ENCODE results near the gene TMEM108.

TMEM108 gene

GRCh38 chr3:133289322-133289721 is 251.1 kb downstream of the TMEM108 start:
- DNase-seq: no peak

DNA sequence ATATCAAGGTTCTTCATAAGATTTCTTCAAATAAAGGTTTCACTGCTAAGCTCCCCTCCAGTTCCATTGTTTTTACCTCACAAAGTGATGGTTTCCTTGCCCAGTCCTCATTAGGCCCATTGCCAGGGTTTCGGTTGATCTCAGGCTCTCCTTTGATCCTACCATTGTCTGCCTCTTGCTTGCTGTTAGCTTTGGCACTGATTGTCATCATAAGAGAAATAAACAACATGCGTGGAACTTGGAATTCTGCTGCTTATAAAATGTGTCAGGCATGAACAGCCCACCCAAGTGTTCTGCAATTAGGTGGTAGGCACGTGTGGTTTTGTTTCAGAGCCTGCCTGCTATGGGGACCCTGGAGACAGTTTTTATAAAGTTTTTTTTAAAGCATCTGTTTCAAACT is 254.1 kb downstream of the TMEM108 start:
- DNase-seq: no peak

- DNase-seq: no peak
These were observed 255.4 kb downstream of the TMEM108 start for GRCh38 chr3:133293397-133294110.

GRCh38 chr3:133294253-133294652 is 256.1 kb downstream of the TMEM108 start:
- no peak for DNase-seq

DNA sequence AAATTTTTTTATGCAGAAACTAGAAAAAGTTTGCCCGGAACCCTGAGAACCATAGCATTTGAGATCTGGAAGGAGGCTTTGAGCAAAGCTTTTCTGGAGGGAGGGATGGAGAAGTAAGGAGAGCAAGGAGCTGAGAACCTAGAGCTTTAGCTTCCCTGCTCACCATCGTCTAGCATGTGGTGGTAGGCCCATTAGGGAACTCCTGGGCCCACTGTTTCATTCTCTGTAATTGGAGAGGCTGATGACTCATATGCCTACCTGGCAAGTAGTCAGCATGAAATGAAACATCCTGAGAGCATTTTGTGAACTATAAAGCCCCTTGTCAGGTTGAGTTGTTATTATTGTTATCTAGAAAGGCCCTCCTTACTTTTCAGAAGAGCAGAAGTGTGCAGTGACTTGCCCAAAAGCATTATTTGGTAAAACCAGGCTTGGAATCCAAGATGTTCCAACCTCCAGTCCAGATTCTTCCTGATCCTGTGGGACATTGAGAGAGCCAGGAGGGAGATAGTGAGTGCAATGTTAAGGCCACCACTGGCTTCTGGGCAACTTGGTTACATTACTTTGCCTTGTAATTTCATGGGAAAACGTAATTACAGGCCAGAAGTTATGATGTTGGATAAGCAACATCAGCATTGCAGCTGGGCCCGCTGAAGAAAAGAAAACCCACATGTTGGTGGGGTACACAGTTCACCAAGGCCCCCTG is 257.2 kb downstream of the TMEM108 start:
- DNase-seq: no peak

DNA sequence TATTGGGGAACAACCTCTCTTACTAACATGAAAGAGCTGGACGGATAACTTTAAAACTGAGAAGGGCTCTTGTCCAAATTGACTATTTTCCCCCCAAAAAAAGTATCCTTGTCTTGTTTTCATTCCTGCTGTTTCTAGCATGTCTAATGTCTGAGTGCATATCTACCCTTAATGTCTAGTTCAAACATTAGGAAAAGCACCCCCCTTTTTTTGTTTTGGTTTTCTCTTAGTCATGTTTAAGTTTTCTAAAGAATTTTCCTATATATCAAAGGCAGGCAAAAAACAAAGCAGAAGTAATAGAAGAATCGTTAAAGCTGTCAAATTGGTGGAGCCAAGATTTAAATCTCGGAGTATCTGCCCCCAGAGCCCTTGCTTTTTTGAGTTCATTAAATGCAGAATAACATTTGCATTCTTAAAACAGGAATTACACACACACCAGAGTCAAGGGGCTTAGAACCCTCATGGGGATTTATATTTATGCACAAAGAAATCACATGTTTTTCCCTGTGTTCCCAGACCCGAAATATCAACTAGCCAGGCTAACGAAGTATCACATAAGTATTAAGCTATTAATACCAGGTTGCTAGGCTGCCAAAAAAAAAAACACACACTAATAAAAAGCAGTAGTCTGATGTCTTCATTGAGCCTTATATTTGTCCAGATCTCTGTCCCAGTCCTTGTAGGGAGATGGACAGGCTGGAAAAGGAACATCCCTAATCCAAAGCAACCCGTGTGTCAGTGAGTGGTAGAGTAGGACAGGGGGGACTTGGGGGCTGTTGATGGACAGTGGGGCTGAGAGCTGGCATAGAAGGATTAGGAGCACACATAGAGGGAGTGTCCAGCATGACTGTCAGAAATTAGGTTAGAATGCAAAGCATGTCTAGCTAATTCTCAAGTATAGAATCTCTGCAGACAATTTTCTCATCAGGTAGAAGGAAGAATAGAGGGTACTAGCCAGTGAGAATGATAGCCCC is 258.0 kb downstream of the TMEM108 start:
- DNase-seq: no peak

DNA sequence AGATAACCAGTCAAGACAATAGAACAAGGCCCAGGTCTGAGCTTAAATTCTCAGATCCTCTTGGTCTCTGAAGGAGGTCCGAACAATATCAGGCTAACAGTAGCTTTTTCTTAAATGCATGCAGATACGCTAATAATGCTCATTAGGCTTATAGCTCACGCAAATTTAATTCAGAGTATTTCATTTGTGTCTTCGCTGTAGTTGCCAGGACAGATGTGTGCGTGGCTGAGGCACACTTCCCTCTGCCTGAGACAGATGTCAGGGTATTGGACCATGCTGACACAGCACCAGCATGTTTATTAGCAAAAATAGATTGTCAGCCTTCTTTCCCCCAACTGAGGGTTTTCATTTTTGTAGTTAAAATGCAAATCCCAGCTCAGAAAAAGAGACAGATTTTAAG is 258.8 kb downstream of the TMEM108 start:
- DNase-seq: no peak

DNA sequence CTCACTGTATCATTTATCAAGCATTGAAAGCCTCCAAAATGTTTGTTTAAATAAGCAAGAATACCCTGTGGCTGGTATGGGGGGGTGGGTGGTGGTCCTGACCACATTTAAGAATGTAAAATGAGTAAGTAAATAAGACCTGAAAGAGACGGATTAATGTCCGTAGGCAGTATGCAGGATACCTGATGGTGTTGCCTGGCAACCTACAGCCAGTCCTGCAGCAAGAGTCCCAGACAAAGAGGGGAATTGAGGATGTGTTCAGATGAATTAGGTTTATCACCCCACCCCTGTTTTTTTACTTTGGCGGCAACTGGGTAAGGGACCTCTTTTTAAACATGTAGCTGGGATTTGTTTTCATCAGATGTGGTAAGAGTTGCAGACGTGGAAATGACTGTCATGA is 261.9 kb downstream of the TMEM108 start:
- DNase-seq: no peak

DNA sequence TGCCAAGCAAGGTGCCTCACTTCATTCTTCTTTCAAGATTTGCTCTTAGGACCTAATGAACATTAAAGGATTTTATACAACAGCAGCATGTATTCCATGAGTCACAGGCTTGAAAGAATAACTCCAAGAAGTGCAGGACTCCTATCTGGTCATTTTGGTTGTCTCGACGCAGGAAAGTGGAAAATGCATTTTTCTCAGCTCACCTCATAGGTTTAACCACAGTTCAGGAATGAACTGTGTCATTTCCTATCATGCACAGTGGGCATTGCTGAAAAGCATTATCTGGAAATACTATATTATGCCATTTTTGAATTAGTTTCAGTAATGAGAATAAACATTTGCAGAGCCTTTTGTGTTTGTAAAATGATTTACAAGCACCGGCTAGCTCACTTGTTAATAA is 263.0 kb downstream of the TMEM108 start:
- DNase-seq: no peak

GRCh38 chr3:133301731-133302130 is 263.5 kb downstream of the TMEM108 start:
- no peak for DNase-seq

GRCh38 chr3:133303430-133303829 is 265.2 kb downstream of the TMEM108 start:
- DNase-seq: no peak

- no peak for DNase-seq
These were observed 279.7 kb downstream of the TMEM108 start for GRCh38 chr3:133317866-133318265.

GRCh38 chr3:133328373-133328772 is 290.2 kb downstream of the TMEM108 start:
- no peak for DNase-seq

- no peak for DNase-seq
These were observed 291.4 kb downstream of the TMEM108 start for GRCh38 chr3:133329626-133330025.

GRCh38 chr3:133330065-133330464 is 291.9 kb downstream of the TMEM108 start:
- DNase-seq: no peak

DNA sequence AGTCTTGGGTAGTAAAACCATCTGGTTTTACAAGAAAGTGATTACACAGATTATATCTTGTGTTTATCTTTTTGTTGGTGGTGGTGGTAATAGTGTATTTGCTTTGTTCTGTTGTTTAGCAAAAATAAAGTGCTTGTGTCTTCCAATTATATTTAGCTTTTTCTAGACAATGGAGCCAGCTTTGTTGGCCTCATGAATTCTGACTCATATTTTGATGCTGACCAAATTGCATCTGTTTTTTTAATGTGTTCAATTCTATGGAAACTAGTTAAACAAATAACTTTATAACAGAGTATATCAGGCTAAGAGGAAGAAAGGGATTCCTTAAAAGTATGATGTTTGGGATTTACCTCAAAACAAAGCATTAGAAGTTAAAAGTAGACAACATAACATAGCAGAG is 292.3 kb downstream of the TMEM108 start:
- DNase-seq: no peak

DNA sequence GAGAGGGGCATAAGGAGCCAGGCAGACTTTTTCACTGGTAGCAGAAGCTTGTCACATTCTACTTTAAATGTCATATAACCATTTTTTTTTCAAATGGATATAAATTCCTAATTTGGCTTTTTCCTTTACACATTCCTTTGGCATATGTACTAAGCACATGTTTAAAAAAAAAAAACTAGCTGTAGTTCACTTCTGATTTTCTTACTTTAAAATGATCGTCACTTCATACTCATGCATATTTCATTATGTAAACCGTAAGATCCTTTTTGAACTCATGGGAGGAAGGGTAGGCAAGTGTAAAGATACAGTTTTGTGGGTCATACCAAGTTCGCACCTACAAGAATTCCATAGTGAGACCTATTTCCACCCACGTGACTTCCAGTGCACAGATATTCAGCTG is 316.5 kb downstream of the TMEM108 start:
- no peak for DNase-seq

DNA sequence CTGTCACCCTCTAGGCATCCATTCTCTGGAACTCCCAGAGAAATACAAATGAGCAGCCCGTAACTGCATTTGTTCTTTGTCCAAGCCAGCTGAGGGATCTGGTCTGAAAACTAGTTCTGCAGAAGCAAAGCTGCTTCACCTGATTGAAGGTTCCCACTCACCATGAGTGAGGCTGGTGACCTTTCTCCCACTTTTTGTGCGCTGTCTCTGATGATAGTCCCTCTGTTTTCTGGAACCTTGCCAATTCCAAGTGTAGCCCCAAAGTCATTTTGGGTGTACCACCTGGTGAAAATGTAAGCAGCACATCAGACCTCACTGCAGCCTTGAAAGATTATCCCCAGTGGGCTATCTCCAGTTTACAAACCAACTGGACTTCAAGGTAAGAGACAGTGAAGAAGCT is 322.3 kb downstream of the TMEM108 start:
- no peak for DNase-seq

- DNase-seq: no peak
These were observed 322.8 kb downstream of the TMEM108 start for GRCh38 chr3:133361011-133361410.

DNA sequence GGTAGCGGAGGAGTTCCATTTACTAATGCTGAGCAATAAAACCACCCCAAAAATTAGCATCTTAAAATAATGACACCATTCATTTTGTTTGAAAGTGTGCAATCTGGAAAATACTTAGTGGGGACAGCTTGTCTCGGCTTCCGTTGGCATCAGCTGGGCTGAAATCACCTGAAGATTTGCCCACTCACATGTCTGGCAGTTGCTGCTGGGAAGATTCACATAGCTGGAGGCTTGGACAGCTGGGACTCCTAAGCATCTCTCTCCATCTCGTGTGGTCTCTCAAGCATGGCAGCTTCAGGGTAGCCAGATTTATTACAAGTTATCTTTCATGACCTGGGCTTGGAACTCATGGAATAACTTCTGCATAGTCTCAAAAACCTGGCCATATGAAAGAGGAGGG is 323.2 kb downstream of the TMEM108 start:
- DNase-seq: no peak

DNA sequence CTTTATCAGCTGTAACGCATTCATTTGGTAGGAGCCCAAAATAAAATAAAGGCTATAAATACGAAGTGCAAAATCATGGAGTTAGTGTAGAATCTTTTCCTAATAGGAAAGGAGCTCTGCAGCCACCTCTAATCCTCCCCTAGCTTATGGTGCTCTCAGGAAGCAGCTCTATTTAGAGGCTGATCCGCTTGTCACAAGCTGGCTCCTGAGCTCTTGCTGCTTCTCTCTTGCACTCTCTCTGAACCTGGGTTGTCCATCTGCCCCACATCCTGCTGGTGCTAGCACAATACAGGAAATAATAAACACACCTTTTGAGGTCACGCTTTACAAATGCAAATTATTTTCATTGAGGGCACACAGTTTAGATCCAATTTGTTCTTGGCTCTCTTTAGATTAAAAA is 324.3 kb downstream of the TMEM108 start:
- no peak for DNase-seq

DNA sequence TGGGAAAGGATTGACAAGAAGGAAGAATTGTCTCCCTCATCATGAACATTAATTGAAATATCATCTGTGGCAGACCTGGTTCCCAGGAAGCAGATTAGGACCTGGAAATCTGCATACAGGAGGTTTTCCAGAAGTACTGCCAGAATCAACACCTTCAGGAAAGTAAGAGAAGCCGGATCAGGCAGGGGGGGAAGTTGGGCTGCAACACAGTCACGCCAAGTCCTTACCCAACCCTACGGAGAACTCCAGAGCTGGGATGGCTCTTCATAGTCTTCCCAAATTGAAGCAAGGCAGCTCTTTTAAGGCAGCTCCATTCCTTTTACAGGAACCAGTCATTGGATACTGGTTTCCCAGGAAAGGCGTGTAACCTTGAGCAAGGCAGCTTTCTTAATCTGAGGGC is 326.5 kb downstream of the TMEM108 start:
- no peak for DNase-seq

GRCh38 chr3:133366921-133367320 is 328.7 kb downstream of the TMEM108 start:
- no peak for DNase-seq

DNA sequence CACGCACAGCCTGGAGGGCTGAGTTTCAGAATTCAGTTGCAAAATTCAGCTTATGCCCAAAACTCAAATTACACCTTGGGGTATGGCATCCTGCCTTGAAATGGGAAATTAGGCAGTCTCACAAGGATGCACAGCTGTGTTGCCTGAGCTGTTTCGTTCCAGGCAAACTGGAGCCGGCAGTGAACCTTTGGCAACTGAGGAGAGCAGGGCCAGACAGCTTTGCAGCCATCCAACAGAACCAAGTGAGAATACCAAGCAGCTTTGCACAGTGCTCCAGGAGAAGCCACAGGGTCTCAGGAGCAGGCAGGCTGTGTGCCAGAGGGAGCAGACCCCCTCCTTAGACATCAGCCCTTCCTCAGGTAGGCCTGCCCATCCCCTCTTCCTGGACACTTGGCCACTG is 329.2 kb downstream of the TMEM108 start:
- no peak for DNase-seq
